Mucosa of rectum (tissue), 2 donors: ENCODE measurements around the gene PALLD.

ENCODE experiments used
- H3K27ac ChIP-seq, 2 donors: one replicate each; pipeline ENCODE4 v1.7.0; 2013; ENCODE audit warnings: inconsistent platforms in 2 of 2, low read depth in 2 of 2, low read length in 2 of 2
- H3K27me3 ChIP-seq, 2 donors: one replicate each; pipeline ENCODE4 v1.7.0; 2013; ENCODE audit warnings: low read length in 2 of 2; ENCODE audit not compliant: control insufficient read depth in 2 of 2, insufficient read depth in 2 of 2
- H3K36me3 ChIP-seq, 2 donors: one replicate each; pipeline ENCODE4 v1.7.0; 2013; ENCODE audit warnings: low read length in 2 of 2; ENCODE audit not compliant: control insufficient read depth in 2 of 2, insufficient read depth in 2 of 2
- H3K4me1 ChIP-seq, 2 donors: one replicate each; pipeline ENCODE4 v1.7.0; 2013; ENCODE audit warnings: low read length in 2 of 2, mild to moderate bottlenecking in 1 of 2; ENCODE audit not compliant: control insufficient read depth in 2 of 2, insufficient read depth in 2 of 2
- H3K4me3 ChIP-seq, 2 donors: one replicate each; pipeline ENCODE4 v1.7.0; 2013; ENCODE audit warnings: low read length in 2 of 2
- H3K9ac ChIP-seq, 2 donors: one replicate each; pipeline ENCODE4 v1.7.0; 2013; ENCODE audit warnings: low read length in 2 of 2, low read depth in 1 of 2, mild to moderate bottlenecking in 1 of 2
- H3K9me3 ChIP-seq, 2 donors: one replicate each; pipeline ENCODE4 v1.7.0; 2013; ENCODE audit warnings: low read length in 2 of 2; ENCODE audit not compliant: control insufficient read depth in 2 of 2
- donor health status: healthy.
- donor health status: Normal muscosa, but diverticular disease.

Gene PALLD

DNA sequence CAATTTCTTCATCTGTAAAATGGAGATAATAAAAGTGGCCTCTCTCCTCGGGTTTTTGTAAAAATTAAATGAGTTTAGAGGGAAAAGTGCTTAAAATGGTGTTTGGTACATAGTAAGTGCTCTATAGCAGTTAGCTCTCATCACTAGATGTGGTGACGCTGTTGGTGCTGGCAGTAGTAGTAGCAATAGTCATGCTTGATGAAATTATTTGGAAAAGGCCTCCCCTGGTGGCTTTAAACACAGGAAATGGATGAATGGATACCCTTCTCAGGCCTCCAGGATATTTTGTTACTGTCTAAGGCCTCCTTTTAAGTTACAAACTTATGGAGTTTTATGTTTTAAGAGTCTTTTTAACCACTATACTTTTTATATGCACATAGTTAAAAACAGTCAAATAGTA, 370.3 kb downstream of the PALLD start:
- H3K4me1 ChIP-seq, result no peaks in the 10 kb centered on the region
- H3K9me3 ChIP-seq, result no peaks in the 10 kb centered on the region
- no peaks in the 10 kb centered on the region for H3K27me3 ChIP-seq

DNA sequence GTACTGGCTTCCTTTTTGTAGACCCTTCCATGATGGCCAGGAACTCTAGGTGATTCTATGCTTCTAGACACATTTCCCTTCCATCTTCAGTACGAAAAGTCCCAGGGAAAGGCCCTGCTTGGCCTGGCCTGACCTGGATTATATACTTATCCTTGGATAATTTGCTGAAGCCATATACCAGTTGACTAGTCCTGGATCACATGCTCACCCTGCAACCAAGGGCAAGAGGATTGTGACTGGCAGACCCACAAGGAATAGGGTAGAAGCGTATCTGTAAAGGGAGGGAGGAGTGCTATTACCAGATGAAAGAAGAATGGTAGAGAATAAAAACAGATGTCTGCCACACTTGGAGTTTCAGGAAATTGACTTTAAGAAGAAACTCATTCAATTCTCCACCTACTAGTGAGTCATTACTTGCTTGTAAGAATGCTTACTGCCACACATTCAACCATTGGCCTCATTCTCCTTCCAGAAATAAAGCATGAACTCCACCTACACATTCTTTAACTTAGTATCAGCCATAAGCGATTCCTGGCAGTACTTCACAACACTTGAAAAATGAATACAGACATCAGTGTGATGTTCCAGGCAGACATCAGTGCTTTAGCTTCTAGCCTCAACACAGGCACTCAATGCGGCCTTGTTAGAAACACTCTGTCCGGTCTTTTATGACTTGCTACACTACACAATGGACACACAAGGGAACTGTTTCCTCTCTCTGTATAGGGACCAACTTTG, 371.4 kb downstream of the PALLD start:
- no peaks in the 10 kb centered on the region for H3K36me3 ChIP-seq
- H3K9me3 ChIP-seq, result no peaks in the 10 kb centered on the region
- H3K27me3 ChIP-seq, result no peaks in the 10 kb centered on the region
- no peak overlapping the region for H3K4me3 ChIP-seq
- no peak overlapping the region for H3K27ac ChIP-seq
- H3K4me1 ChIP-seq, result no peaks in the 10 kb centered on the region
- H3K9ac ChIP-seq, result no peak overlapping the region

More for the DNA sequence above, 370.3 kb downstream of the PALLD start:
- H3K36me3 ChIP-seq, result no peaks in the 10 kb centered on the region
- H3K9ac ChIP-seq, result no peak overlapping the region
- H3K4me3 ChIP-seq, result no peak overlapping the region
- H3K27ac ChIP-seq, result no peak overlapping the region

DNA sequence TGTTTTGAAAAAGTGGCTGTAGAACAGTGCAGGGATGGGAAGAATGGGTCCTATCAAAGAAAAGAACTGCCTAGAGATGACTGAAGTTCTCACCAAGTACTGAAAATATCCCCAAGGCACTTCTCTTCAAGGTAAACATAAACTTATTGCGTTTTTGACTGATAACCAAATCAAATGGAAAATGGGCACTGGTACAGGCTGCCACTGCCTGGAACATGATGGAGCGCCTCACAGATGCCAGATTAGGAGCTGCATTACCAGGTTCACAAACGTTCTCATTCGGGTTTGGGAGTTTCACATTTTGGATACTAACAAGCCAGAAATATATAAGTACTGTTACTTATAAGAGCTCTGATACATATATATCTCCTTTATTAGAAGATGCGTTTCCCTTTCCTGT, 371.9 kb downstream of the PALLD start:
- H3K4me3 ChIP-seq, result no peak overlapping the region
- no peaks in the 10 kb centered on the region for H3K27me3 ChIP-seq
- H3K9ac ChIP-seq, result no peak overlapping the region
- no peaks in the 10 kb centered on the region for H3K4me1 ChIP-seq
- H3K27ac ChIP-seq, result no peak overlapping the region
- H3K36me3 ChIP-seq, result no peaks in the 10 kb centered on the region
- H3K9me3 ChIP-seq, result no peaks in the 10 kb centered on the region

GRCh38 chr4:168870004-168870403, 373.2 kb downstream of the PALLD start:
- Histone ChIP-seq H3K9ac (no peak overlapping the region), H3K4me3 (no peak overlapping the region), H3K27ac (no peak overlapping the region), H3K9me3 (no peaks in the 10 kb centered on the region), H3K36me3 (no peaks in the 10 kb centered on the region), H3K27me3 (no peaks in the 10 kb centered on the region), H3K4me1 (no peaks in the 10 kb centered on the region)

GRCh38 chr4:168871632-168872031, 374.8 kb downstream of the PALLD start:
- no peaks in the 10 kb centered on the region for H3K9me3 ChIP-seq
- no peak overlapping the region for H3K27ac ChIP-seq
- H3K4me1 ChIP-seq, result no peaks in the 10 kb centered on the region
- H3K4me3 ChIP-seq, result no peak overlapping the region
- H3K36me3 ChIP-seq, result no peaks in the 10 kb centered on the region
- no peaks in the 10 kb centered on the region for H3K27me3 ChIP-seq
- no peak overlapping the region for H3K9ac ChIP-seq

- Histone ChIP-seq H3K27ac (no peak overlapping the region), H3K9me3 (no peaks in the 10 kb centered on the region), H3K4me1 (peaks cover 0 to 3% of the 10 kb centered on the region in 2 donors), H3K27me3 (no peaks in the 10 kb centered on the region), H3K4me3 (no peak overlapping the region), H3K9ac (no peak overlapping the region), H3K36me3 (no peaks in the 10 kb centered on the region)
Measured at GRCh38 chr4:168874083-168874482, 377.2 kb downstream of the PALLD start.

- no peak overlapping the region for H3K9ac ChIP-seq
- no peaks in the 10 kb centered on the region for H3K36me3 ChIP-seq
- H3K4me3 ChIP-seq, result no peak overlapping the region
- no peaks in the 10 kb centered on the region for H3K9me3 ChIP-seq
- H3K27me3 ChIP-seq, result no peaks in the 10 kb centered on the region
- H3K27ac ChIP-seq, result peak overlapping the region in 1 of 2 donors; percentile 25
- peaks cover 0 to 7% of the 10 kb centered on the region in 2 donors for H3K4me1 ChIP-seq
Measured at GRCh38 chr4:168876106-168876505, 379.3 kb downstream of the PALLD start.

DNA sequence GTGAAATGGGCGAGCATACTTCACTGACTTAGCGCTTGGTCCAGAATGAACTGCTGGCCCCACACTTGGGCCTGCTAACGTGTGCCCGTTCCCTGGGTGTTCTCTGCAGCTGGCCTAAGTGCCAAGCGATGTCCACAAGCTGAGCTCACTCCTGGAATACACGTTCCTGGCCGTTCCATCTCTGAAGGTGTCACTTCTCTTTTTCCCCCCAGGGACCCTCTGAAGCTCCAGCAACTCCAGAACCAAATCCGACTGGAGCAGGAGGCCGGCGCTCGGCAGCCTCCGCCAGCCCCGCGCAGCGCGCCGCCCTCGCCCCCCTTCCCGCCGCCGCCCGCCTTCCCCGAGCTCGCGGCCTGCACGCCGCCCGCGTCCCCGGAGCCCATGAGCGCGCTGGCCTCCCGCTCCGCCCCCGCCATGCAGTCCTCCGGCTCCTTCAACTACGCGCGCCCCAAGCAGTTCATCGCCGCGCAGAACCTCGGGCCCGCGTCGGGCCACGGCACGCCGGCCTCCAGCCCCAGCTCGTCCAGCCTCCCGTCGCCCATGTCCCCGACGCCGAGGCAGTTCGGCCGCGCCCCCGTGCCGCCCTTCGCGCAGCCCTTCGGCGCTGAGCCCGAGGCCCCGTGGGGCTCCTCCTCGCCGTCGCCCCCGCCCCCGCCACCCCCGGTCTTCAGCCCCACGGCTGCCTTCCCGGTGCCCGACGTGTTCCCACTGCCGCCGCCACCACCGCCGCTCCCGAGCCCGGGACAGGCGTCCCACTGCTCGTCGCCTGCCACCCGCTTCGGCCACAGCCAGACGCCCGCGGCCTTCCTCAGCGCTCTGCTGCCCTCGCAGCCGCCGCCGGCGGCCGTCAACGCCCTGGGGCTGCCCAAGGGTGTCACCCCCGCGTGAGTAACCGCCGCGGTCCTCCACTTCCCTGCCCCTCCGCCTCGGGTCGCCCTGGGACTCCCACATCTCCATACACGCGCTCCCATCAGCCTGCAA, 380.9 kb downstream of the PALLD start:
- Histone ChIP-seq H3K36me3 (peaks cover 0 to 2% of the 10 kb centered on the region in 2 donors), H3K9ac (peak overlapping the region in 1 of 2 donors; percentile 18), H3K27me3 (no peaks in the 10 kb centered on the region), H3K27ac (peak overlapping the region; percentile 40 to 42), H3K4me1 (peaks cover 0 to 7% of the 10 kb centered on the region in 2 donors), H3K4me3 (peak overlapping the region; percentile 43 to 45), H3K9me3 (no peaks in the 10 kb centered on the region)

DNA sequence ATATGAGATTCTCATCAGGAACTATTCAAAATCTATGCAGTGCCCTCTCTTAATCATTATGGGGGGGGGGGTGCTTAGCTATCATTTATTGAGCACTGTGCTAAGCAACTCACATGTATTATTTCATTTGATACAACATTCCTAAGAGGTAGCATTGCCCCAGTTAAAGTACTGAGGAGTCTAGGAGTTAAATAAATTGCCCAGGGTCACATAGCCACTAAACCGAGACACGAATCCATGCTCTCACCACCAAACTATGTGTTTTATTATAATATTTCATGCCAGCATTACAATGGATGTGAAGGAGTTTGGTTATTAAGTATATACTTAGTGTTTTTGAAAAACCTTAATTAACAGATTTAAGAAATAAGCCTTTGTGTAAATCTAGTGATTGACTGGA, 381.8 kb downstream of the PALLD start:
- peak overlapping the region in 1 of 2 donors; percentile 22 for H3K4me3 ChIP-seq
- no peak overlapping the region for H3K9ac ChIP-seq
- H3K27ac ChIP-seq, result peak overlapping the region in 1 of 2 donors; percentile 9
- peaks cover 0 to 2% of the 10 kb centered on the region in 2 donors for H3K36me3 ChIP-seq
- H3K27me3 ChIP-seq, result no peaks in the 10 kb centered on the region
- peaks cover 0 to 7% of the 10 kb centered on the region in 2 donors for H3K4me1 ChIP-seq
- H3K9me3 ChIP-seq, result no peaks in the 10 kb centered on the region

- no peaks in the 10 kb centered on the region for H3K9me3 ChIP-seq
- peaks cover 0 to 7% of the 10 kb centered on the region in 2 donors for H3K4me1 ChIP-seq
- peaks cover under 1 to 2% of the 10 kb centered on the region in 2 donors for H3K36me3 ChIP-seq
- H3K27me3 ChIP-seq, result no peaks in the 10 kb centered on the region
- H3K27ac ChIP-seq, result no peak overlapping the region
- no peak overlapping the region for H3K4me3 ChIP-seq
- H3K9ac ChIP-seq, result no peak overlapping the region
Measured at GRCh38 chr4:168879188-168879587, 382.3 kb downstream of the PALLD start.
